Hematopoietic multipotent progenitor cell treated with erythropoietin and hydrocortisone succinate and interleukin-3 and kit ligand, for 15 days (in vitro differentiated cells): ENCODE measurements around the gene PPP1R8.
A peak's percentile ranks its signal among the peaks of the same experiment; 100 is the strongest.

ENCODE experiments used
- DNase-seq: peaks from one replicate; pipeline ENCODE4 v3.0.0-alpha.2; 2015; ENCODE audit warnings: low spot score

PPP1R8 gene

GRCh38 chr1:27872059-27872801, 41.6 kb downstream of the PPP1R8 start, which contains the start of gene THEMIS2:
Gene THEMIS2, plus strand, starts transcription at chr1:27872544. Its CDS starts 28 bp downstream, at chr1:27872572.
- DNase-seq = peak; percentile 74

- DNase-seq = peak; percentile 54
These were observed 42.4 kb downstream of the PPP1R8 start for GRCh38 chr1:27872802-27873551.

GRCh38 chr1:27873671-27874384, 43.2 kb downstream of the PPP1R8 start:
- no peak for DNase-seq

- DNase-seq = no peak
These were observed 45.9 kb downstream of the PPP1R8 start for GRCh38 chr1:27876341-27877114.

- no peak for DNase-seq
These were observed 46.5 kb downstream of the PPP1R8 start for GRCh38 chr1:27877115-27877416.

GRCh38 chr1:27878039-27878438, 47.5 kb downstream of the PPP1R8 start:
- DNase-seq = no peak

- no peak for DNase-seq
These were observed 48.3 kb downstream of the PPP1R8 start for GRCh38 chr1:27878787-27879335.

- no peak for DNase-seq
These were observed 48.9 kb downstream of the PPP1R8 start for GRCh38 chr1:27879374-27880082.

GRCh38 chr1:27882543-27882903, 51.9 kb downstream of the PPP1R8 start:
- no peak for DNase-seq

GRCh38 chr1:27883536-27883935, 53.0 kb downstream of the PPP1R8 start:
- no peak for DNase-seq

GRCh38 chr1:27884006-27884954, 53.7 kb downstream of the PPP1R8 start:
- DNase-seq = no peak

GRCh38 chr1:27885114-27885528, 54.5 kb downstream of the PPP1R8 start:
- DNase-seq = no peak

GRCh38 chr1:27885621-27886352, 55.2 kb downstream of the PPP1R8 start:
- no peak for DNase-seq

GRCh38 chr1:27886353-27886679, 55.7 kb downstream of the PPP1R8 start:
- no peak for DNase-seq

- no peak for DNase-seq
These were observed 56.2 kb downstream of the PPP1R8 start for GRCh38 chr1:27886744-27887143.

GRCh38 chr1:27887215-27888021, 56.8 kb downstream of the PPP1R8 start:
- no peak for DNase-seq

- no peak for DNase-seq
These were observed 58.9 kb downstream of the PPP1R8 start for GRCh38 chr1:27889506-27889905.

GRCh38 chr1:27891196-27891889, 60.8 kb downstream of the PPP1R8 start:
- DNase-seq = no peak
